NCI-H2107 treated with DMSO at 0.1 percent for 48 hours (cell line): Measurements from ENCODE around the gene AMMECR1.
"Not testable (repeated sequence)": the region's sequence is repeated elsewhere in the genome, so short reads cannot be mapped to it uniquely, and the experiment has no call there.

Experiments
- DNase-seq: peaks from one replicate; lab custom pipeline; 2025; ENCODE audit not compliant: unreplicated experiment; lab: John Stamatoyannopoulos, UW

The AMMECR1 gene

DNA sequence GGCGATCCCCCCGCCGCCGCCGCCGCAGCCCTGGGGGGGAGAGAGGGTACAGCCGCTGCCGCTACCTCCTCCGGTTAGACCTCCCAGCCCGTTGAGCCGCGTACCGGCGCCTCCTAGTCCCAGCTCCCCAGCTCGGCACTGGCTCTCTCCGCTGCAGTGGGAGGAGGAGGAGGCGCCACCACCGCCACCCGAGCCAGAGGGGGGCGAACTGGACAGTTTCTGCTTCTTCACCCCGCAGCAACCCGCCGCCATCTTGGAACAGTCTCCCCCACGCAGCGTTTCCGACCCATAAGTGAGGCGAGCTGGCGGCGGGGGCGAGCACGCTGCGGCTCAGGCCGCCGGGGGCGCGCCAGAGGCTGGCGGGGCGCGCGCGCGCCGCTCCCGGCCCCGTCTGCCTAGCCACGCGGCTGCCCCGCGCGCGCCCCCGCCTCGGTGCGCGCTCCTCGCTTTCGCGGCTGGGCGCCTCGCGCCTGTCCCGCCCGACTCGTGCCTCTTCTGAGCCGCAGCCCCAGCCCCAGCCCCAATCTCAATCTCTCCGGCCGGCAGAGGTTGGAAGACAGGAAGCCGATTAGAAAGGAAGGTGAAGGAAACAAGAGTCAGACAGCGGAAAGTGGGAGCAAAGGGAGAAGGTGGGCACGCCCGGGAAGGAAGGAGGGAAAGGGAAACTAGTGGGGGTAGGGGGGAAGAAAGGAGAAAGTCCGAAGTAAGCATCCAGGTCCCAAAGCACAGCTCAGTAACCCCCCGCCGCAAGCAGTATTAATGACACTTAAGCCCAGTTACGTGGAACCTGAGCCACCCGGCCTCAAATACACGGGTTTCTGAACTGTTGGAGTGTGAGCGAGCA, at the start of gene AMMECR1:
Gene AMMECR1 (minus strand): TSS at position 266 of the 844 bp plus-strand sequence. CDS start 14 bp downstream, at position 252.
- DNase-seq: peak; percentile 65

DNA sequence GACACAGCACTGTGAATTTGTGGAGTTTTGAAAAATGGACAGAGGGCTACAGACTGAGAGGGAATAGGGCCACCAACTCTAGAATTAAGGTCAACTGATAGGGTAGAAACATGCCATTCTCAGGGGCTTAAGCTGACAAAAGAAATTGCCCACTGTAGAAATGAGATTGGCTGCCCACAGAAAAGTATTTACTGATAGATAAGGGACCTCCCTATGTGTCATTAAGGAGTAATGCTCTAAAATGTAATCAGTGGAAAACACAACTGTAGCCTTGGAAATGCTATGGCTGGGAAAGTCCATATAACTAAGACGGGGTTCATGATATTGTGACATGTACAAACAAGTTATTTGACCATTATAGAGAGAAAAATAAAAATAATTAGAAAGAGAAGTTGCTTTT, 45.4 kb upstream of the AMMECR1 start:
- no peak for DNase-seq

DNA sequence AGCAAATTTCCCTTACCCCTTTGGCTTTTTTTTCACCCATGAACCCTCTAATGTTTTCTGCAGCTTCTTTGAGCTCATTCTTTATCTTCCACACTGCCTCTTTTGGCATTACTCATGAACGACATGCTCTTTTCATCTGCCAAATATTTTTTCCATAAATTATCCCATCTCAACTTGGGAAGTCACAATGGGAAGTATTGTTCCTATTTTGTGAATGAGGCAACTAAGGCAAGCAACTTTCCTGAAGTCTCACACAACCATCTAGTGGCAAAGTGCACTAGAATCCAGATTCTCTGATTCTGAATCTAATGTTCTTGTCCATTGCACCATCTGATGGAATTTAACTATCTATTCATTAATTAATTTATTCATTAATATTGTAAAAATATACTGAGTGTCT, 41.4 kb upstream of the AMMECR1 start:
- DNase-seq: no peak

DNA sequence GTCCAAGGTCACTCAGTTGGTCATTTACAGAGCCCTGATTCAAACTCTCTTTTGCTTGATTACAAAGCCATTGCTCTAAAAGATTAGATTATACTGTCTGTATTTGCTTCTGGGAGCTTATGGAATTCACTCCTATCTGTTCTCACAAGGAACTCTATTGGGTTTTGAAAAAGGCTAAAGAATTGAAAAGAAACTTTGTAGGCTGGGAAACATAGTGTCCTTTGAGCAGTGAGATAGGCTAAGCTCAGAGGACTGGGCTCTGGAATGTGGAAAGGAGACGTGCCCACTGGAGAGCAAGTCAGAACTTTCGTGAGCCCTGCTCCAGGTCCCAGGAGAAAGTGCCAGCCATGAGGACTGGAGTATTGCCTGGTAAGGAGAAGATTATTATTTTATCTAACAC, 40.7 kb upstream of the AMMECR1 start, which contains the start of gene RTL9:
Gene RTL9 (plus strand): TSS at position 301 of the 400 bp plus-strand sequence. CDS start 91,770 bp downstream, outside the sequence.
- DNase-seq: no peak

DNA sequence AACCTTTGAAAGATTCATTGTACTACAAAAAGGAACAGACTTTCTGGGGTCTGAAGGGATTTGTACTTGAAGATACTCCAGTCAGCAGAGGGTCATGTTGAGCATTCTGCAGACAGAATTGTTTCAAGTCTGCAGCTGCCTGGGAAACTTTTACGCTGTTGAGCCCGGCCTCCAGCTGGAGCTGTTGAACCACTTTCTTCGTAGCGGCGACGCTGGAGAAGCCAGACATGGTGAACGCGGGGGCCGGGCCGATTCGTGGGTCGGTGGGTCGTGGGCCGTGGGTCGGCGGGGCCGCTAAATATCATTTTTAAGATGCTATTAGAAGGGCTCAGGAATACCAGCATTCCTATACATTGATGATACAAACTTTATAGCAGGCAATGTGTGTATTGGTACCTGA, 28.8 kb upstream of the AMMECR1 start:
- DNase-seq: no peak

DNA sequence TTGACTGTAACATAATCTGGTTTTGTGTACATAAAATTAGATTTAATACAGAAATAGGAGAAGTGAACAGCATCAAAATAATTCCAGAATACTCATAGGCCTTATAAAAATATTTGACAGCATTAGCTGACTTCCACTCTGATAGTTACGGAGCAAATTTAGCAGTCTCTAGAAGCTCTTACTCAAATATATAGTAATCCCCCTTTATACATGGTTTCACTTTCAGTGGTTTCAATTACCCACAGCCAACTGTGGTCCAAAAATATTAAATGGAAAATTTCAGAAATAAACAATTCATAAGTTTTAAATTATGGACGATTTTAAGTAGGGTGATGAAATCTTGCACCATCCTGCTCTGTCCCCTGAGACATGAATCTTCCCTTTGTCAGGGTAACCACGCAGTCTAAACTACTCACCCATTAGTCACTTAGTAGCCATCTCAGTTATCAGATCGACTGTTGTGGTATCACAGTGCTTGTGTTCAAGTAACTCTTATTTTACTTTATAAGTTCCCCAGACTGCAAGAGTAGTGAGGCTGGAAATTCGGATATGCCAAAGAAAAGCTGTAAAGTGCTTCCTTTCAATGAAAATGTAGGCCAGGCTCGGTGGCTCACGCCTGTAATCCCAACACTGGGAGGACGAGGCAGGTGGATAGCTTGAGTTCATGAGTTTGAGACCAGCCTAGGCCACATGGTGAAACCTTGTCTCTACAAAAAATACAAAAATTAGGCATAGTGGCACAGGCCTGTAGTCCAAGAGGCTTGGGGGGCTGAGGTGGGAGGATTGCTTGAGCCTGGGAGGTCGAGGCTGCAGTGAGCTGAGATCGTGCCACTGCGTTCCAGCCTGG, 23.5 kb upstream of the AMMECR1 start:
- DNase-seq: no peak

DNA sequence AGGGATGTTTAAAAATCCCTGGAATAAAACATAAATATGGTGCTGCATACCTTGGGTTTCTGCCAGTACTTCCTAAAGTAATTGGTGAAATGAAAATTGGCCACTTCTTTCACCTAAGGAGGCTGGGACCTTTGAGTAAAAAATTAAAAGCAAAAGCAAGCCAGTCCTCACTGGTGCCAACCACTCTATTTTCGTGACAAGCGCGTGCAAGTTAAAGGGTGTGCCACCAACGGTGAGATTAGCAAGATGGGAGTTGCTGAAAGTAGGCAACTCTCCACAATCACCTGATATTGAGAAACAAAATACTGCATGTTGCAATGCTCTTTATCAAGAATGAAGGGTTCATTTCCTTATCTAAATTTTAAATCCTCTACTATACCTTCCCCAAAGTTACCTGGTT, 21.1 kb upstream of the AMMECR1 start:
- DNase-seq: no peak

DNA sequence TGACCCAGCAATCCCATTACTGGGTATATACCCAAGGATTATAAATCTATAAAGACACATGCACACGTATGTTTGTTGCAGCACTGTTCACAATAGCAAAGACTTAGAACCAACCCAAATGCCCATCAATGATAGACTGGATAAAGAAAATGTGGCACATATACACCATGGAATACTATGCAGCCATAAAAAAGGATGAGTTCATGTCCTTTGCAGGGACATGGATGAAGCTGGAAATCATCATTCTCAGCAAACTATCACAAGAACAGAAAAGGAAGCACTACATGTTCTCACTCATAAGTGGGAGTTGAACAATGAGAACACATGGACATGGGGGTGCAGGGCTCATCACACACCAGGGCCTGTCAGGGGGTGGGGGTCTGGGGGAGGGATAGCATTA, 15.6 kb upstream of the AMMECR1 start:
- not testable (repeated sequence) for DNase-seq

DNA sequence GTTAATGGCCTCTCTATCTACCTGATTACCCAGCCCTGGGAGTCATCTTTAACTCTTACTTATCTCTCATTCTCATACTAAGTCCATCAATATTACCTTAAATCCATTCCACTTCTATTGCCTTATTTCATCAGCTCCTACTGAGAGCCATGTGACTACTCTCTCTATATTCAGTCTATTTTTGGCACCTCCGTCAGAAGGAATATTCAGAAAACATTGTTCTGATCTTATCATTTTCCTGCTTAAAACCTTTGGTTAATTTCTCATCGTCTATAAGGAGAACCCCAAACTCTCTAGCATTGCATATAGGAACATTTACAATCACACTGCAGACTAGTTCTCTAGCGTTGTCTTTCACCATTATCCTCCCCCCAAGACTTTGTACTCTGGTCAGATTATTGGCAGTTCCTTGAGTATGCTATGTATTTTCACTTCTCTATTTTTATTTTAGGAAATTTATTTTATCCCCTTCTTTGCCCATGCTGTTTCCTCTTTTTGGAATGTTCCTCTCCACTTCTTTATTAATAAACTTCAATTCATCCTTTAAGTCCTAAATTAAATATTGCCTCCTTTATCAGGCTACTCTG, 13.7 kb upstream of the AMMECR1 start:
- DNase-seq: no peak

DNA sequence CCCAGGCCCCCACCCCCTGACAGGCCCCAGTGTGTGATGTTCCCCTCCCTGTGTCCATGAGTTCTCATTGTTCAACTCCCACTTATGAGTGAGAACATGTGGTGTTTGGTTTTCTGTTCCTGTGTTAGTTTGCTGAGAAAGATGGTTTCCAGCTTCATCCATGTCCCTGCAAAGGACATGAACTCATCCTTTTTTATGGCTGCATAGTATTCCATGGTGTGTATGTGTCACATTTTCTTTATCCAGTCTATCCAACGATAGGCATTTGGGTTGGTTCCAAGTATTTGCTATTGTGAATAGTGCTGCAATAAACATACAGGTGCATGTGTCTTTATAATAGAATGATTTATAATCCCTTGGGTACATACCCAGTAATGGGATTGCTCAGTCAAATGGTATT, 10.7 kb upstream of the AMMECR1 start:
- not testable (repeated sequence) for DNase-seq

DNA sequence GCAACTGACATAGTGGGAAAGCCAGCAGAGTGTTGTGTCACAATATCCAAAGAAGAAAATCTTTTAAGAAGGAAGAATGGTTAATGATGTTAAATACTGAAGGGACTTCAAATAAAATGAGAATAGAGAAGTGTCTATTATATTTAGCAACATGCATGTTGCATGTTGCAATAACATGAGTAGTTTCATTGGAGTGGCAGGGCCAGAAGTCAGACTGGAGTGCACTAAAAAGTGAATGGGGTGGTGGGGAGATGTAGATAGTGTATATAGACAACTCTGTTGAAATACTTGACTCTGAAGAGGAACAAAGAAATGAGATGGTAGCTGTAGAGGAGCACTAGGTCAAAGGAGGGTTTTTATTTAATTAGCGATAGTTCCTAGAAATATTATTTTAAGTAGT, 9.5 kb upstream of the AMMECR1 start:
- DNase-seq: no peak

DNA sequence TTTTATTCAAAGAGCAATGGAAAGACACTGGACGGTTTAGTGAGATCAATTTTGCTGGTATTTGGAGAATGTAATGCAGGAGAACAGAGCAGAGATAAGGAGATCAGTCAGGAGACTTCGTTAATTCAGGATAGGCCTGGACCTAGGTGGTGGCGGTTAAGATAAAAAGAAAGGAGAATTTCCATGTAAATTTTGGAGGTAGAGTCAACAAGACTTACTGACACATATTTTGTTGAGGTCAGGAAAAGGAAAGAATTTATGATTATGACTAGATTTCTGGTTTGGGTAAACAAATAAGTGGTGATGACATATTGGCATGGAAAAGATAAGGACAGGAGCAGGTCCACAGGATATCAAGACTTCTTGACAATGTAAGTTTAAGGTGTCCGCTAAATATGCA, 8.8 kb upstream of the AMMECR1 start:
- no peak for DNase-seq

DNA sequence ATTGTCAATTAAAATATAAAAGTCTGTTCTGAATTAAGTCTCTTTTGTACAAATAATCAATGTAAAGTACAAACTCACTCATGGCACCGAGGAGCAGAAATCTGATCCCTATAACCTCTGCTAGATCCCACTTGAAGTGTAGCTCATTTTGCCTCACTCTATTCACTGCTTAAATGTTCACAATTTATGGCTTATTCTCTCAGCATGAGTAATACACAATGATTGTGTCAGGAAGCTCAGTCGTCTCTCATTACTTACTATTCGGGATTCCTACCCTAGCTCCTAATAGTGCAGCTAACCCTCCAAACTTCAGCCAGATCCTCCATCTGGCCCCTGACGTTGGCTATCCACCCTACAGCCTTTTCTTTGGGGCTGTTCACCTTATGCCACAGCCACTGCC, 4.7 kb upstream of the AMMECR1 start:
- DNase-seq: peak; percentile 93

DNA sequence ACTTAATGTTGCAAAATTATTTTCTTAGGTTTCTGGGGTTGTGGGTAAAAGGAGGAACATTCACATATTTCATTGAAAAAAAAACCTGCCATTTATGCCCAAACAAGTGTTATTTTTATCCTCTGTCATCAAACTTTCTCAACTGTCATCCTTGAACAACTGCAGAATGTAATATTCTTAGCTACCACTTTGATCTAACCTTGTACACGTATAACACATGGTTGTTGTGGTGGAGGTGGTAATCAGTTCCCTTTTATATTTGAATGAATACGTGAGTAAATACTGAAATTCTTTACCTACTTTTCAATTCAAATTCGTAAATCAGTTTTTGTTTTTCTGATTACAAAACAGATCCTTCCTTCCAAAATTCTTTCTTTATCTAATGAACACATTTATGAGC, 3.8 kb upstream of the AMMECR1 start:
- DNase-seq: no peak

DNA sequence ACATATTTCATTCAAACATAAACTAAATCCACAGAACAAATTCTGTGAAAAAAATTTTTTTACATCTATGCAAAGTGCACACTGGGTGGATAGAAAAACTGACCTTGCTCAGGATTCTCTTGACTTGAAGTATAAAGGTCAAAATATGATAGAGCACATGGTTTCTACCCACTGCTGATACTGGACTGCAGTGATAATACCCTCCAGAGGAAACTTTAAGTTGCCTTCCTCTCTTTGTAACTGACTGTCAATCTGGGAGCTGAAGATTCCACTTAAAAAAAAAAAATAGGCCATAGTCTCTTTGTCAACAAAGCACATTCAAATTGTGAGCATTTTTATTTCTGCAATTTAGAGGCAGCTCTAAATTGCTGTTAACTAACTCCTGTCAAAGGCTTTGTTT, 3.2 kb upstream of the AMMECR1 start:
- DNase-seq: no peak

DNA sequence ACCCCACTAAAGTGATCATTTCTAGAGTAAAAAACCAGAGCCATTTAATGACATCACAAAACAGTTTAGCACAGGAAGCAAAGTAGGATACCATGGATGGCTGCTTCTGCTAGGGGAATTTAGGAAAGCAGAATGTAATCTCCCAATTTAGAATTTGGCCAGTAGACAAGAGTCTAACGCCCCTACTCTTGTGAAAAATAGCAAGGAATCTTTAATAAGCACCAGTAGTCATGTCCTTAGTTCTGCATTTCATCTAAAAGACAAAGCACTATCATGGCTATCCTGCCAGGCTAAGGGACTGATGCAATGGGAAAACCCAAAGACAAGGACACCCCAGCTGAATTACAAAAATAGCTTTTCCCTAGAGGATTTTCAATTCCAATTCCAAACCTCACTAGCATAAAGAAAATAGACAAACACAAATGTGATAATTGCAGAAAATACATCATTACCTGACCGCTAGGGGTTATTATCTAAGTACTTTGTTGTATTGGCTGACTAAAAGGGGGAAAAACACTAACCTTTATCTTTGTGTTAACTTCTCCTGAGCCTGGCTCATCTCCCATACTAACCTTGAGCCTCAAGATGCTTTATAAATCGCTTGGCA, 2.6 kb upstream of the AMMECR1 start:
- DNase-seq: no peak

DNA sequence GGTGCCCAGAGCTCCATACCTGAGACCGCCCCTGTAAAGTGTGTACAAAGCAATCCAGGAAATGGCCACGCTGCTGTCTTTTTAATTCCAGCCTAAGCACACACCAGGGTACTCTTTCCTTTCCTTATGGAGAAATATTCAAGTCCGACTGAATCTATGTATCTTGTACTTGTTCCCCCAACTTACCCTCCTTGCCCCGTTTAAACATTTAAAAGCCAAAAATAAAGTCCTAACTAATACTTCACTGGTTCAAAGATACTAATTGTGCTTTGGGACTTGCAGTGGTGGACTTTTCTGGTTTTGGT, 731 bp upstream of the AMMECR1 start:
- peak; percentile 80 for DNase-seq

DNA sequence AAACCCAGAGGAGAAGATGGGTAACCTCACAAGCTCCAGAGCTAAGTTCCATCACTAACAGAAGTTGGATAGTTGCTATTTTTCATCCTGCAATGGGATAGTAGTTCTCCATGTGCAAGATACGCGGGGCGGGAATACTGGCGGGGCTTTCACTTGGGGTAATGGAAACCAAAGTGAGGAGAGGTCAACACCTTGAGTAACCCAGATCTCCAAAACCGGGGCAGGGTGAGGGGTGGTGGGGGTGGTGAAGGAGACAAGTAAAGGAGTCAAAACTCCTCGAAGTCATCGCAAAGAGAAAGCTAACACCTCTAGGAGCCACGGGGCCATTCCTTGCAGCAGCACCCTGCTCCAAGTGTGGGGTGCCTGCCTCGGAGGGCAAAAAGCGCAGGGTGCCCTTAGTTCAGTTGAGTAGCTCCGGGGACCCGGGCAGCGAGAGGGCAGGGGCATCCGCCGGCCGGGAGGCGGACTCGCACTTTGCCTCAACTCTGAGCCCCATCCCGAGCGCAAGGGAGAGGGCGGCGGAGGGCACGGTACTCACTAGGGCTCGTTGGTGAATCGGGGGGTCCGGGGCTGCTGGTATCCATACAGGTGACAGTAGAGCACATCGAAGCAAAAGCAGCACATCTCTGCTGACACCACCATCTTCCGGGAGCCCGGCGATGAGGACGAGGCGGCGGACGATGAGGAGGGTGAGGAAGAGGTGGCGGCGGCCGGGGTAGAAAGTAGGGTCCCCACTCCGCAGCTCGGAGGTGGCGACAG, 645 bp downstream of the AMMECR1 start:
- DNase-seq: no peak

DNA sequence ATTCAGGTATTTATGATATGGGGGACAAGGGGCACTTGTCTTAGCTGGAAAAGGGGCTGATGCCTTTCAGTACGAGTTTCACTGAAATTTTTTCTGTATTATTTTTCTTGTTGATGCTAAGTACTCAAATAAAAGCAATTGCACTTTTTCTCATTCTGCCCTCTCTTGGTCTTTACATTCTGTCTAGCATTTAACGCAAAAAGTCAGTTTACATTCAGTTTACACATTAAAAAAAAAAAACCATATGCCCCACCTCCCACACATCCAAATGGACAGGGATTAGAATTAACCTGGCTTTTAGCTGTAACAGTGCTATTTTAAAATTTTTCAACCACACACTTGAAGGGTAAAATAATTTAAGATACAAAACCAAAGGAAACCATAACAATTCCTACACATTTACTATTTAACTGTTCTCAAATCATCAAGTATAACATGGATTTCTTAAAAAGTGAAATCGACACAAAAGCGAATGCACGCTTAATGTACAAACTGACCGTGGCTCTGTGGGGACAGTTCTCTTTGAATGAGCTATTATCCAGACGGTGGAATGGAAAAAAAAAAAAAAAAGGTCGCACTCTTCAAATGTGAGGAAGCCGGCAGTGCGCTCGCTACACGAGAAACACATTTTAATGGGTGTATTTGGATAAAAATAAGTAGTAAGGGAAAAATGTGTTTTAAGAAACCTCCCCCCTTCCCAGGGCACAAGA, 1.4 kb downstream of the AMMECR1 start:
- DNase-seq: no peak

DNA sequence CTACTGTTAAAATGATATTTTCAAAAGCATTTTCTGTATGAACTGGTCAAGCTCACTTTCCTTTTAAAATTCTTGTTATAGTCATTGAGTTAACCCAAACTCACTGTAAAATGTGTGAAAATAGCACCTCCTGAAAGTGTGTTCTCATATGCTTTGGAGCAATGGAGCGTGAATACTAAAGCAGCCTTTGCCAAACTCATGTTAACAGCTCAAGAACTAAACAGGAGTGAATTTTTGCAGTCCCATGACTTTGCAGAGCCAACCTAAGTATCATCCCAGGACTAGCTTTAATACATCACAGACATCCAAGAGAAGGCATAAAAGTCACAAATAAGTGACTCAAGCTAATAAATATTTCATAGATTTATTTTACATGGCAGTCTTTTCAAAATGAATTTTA, 2.3 kb downstream of the AMMECR1 start:
- DNase-seq: no peak
